DOHH2 (cell line): ENCODE data around the gene DNM1L.

Experiments used
- EZH2phosphoT487 ChIP-seq: fragments of 200-600 bp; sonication (generic); IDR thresholded peaks from 2 replicates; pipeline ENCODE4 v1.6.1; 2017; ENCODE audit warnings: borderline replicate concordance, mild to moderate bottlenecking, antibody characterized with exemption, low read length, moderate library complexity, mixed read lengths
- TF ChIP-seq, protein P1 (sequence below): fragments of 200-600 bp; sonication (generic); IDR thresholded peaks from one replicate; pipeline ENCODE4 v1.5.1; 2014; ENCODE audit warnings: antibody characterized with exemption, mild to moderate bottlenecking, low read depth, low read length; ENCODE audit not compliant: poor library complexity, severe bottlenecking

GRCh38 chr12:32739279-32739678, 60.2 kb downstream of the DNM1L start:
- TF ChIP-seq, protein P1, sequence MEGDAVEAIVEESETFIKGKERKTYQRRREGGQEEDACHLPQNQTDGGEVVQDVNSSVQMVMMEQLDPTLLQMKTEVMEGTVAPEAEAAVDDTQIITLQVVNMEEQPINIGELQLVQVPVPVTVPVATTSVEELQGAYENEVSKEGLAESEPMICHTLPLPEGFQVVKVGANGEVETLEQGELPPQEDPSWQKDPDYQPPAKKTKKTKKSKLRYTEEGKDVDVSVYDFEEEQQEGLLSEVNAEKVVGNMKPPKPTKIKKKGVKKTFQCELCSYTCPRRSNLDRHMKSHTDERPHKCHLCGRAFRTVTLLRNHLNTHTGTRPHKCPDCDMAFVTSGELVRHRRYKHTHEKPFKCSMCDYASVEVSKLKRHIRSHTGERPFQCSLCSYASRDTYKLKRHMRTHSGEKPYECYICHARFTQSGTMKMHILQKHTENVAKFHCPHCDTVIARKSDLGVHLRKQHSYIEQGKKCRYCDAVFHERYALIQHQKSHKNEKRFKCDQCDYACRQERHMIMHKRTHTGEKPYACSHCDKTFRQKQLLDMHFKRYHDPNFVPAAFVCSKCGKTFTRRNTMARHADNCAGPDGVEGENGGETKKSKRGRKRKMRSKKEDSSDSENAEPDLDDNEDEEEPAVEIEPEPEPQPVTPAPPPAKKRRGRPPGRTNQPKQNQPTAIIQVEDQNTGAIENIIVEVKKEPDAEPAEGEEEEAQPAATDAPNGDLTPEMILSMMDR = no peak
- no peak for TF ChIP-seq EZH2phosphoT487
